ENCODE data around the gene PRKCB.

Gene PRKCB

GRCh38 chr16:23974223-23974622, 138.4 kb downstream of the PRKCB start:
- no peak for DNase-seq

DNA sequence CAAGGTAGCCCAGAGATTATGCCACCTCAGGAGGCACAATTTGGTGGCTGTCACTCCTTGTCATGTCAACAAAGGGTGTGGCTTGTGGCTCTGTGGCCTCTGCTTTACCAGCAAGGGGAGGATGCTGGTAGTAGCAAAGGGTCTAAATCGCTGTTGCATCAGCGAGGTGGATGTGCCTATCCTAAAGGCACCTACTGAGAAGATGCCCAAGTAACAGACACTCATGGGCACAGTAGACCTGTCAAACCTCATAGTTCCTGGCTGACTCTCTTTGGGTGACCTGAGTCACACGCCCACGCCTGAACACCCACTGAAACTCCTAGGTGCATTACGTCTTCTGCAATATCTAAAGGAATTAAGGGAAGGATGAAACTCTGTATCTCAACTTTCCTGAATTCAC, 139.5 kb downstream of the PRKCB start:
- DNase-seq, result no peak

- DNase-seq, result no peak
Measured at GRCh38 chr16:23976091-23976490, 140.3 kb downstream of the PRKCB start.

GRCh38 chr16:23976524-23976923, 140.7 kb downstream of the PRKCB start:
- no peak for DNase-seq

- DNase-seq, result no peak
Measured at GRCh38 chr16:23979441-23979840, 143.7 kb downstream of the PRKCB start.

- no peak for DNase-seq
Measured at GRCh38 chr16:23979982-23980381, 144.2 kb downstream of the PRKCB start.

- no peak for DNase-seq
Measured at GRCh38 chr16:23981429-23982399, 145.9 kb downstream of the PRKCB start.

DNA sequence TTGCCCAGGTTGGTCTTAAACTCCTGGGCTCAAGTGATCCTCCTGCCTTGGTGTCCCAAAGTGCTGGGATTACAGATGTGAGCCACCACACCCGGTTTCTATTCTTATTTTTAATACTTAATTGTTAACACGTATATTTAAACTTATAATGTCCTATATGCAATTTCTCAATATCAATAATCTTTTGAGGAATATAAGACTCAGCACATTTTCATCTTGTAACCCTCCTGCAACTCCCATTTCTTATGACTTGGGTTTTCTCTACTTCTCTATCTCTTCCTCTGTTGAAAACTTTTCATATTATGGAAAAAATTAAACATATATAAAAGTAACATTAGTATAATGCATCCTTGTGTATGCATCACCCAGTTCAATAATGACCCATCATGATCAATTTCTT, 150.7 kb downstream of the PRKCB start:
- DNase-seq, result no peak

GRCh38 chr16:23987443-23987842, 151.7 kb downstream of the PRKCB start:
- no peak for DNase-seq

- no peak for DNase-seq
Measured at GRCh38 chr16:23990507-23990906, 154.7 kb downstream of the PRKCB start.

DNA sequence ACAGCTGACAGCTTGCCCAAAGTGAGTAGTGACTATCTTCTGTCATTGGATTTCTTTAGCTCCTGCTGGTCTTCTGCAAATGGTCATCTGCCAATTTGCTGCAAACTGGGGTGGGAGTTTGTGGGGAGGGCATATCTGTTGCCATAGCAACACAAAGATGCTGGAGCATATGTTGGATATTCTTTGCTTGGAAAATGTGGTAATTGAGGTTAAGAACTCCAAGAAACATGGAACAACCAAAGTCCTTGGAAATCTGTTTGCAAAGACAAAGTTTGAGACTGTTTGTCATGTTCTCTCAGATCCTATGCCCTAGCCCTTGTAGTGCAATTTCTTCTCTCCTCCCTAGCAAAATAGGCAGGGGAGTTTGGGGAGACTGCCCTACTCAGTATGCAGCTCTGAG, 155.3 kb downstream of the PRKCB start:
- no peak for DNase-seq

GRCh38 chr16:23994615-23995014, 158.8 kb downstream of the PRKCB start:
- DNase-seq, result no peak

DNA sequence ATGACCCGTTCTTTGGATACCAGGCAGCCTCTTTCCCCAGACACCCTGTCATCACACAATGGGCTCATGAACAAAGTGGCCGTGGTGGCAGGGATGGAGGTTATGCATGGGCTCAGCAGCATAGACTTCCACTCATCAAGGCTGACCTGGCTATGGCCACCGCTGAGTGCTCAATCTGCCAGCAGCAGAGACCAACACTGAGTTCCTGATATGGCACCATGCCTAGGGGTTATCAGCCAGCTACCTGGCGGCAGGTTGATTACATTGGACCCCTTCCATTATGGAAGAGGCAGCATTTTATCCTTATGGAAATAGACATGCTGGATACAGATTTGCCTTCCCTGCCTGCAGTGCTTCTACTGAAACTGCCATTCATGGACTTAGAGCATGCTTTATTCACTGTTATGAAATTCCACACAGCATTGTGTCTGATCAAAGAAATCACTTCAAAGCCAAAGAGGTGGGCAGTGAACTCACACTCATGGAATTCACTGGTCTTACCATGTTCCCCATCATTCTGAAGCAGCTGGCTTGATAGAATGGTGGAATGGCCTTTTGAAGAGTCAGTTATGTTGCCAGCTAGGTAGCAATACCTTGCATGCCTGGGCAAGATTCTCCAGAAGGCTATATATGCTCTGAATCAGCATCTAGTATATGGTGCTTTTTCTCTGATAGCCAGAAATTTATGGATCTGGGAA, 160.6 kb downstream of the PRKCB start:
- no peak for DNase-seq

GRCh38 chr16:23998771-23999170, 163.0 kb downstream of the PRKCB start:
- DNase-seq, result no peak

- DNase-seq, result no peak
Measured at GRCh38 chr16:23999663-24000062, 163.9 kb downstream of the PRKCB start.

DNA sequence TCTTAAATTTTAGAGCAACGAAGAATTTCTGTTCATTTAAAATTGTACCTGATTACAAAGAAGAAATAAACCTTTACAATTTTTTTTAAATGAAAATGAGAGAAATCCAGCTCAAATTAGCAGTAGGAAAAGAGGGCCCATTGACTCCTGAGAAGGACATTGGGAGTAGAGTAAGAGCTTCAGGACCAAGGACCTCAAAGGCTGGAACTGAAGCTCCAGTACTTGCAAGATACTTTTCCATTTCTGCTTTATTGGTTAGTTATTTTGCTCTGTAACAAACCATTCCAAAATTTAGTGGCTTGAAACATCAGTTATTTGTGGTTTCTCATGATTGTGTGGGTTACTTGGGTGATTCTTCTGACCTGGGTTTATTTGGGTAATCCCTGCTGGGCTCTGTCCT, 165.9 kb downstream of the PRKCB start:
- no peak for DNase-seq

DNA sequence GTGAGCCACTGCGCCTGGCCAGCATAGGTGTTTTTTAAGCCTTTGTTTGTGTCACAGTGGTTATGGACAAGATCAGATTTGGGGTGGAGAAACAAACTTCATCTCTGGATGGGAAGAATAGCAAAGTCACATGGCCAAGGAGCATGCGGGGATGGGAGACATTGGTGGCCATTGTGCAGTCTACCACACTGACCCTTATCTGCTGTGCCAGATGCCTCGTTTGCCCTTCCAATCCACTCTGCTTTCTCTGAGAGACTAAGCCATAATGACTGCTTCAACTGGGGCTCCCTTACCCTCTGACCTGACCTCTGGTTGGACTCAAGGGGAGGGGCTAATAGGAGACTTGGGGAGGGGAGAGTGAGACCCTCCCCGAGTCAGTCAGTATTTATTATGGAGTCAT, 166.8 kb downstream of the PRKCB start:
- no peak for DNase-seq

DNA sequence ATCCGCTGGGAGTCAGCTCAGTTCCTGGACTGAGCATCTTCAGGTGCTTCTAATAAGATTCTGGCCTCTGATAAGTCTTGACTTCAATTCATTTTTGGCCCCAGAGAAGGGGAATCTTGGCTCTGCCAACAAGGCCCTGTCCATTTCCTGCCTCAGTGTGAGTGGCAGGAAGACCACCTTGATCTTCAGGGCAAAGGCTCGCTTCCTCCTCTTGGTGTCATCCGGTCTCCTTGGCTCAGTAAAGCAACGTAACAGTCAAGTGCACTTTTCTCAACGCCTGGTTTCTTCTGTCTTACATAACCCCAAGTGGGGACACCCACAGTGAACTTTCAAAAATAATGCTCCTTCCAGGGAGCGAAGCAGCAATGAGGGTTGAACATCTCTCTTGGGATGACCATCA, 169.8 kb downstream of the PRKCB start:
- no peak for DNase-seq

DNA sequence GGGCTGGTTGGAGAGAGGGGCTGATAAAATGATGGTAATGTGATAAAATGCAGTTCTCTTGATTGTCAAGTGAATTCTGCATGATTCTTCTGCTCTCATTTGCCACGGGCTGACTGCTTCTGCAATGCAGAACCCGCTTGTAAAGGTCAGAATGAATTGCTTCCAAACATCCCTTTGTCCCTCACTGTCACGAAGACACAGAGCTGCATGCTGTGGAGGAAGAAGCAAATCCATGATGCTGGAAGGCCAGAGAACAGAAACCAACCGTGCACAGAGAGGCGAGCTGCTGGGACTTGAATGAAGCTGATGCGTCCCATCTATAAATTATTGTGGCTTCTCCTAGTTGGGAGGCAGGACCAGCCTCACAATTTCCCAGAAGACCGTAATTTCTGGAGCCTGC, 171.6 kb downstream of the PRKCB start:
- DNase-seq, result no peak

GRCh38 chr16:24007934-24008333, 172.2 kb downstream of the PRKCB start:
- DNase-seq, result no peak

DNA sequence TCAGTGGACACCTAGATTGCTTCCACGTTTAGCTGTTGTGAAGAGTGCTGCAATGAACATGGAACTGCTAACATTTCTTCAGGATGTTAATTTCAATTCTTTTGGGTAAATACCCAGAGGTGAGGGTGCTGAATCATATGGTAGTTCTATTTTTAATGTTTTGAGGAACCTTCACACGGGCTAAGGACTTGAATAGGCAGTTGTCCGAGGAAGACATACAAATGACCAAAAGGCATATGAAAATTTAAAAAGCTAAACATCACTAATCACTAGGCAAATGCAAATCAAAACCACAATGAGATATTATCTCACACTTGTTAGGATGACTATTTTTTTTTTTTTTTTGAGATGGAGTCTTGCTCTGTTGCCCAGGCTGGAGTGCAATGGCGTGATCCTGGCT, 173.3 kb downstream of the PRKCB start:
- DNase-seq, result no peak

GRCh38 chr16:24009955-24010354, 174.2 kb downstream of the PRKCB start:
- no peak for DNase-seq

DNA sequence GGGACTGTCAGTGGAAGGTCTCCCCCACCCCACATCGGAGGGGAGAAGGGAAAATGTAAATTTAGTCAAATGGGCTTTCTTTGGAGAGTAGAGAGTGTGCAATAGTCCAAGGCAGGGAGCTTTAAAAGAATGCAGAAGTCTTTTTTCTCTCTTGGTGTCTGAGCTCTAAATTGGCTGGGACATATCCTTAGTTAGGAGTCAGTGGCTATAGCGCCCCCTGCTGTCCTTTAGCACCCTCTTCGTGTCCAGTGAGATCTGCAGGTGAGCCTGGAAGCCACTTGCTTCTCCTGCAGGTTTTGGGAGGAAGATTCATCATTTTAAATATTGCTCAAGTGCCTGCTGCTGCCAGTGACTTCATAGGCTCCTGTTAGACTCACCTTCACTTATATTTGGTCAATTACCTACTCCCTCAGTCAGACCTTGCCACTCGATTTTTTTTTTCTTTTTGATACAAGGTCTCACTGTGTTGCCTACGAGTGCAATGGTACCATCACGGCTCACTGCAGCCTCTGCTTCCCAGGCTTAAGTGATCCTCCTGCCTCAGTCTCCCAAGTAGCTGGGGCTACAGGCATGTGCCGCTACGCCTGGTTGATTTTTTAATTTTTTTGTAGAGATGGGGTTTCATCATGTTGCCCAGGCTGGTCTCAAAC, 174.8 kb downstream of the PRKCB start:
- no peak for DNase-seq

DNA sequence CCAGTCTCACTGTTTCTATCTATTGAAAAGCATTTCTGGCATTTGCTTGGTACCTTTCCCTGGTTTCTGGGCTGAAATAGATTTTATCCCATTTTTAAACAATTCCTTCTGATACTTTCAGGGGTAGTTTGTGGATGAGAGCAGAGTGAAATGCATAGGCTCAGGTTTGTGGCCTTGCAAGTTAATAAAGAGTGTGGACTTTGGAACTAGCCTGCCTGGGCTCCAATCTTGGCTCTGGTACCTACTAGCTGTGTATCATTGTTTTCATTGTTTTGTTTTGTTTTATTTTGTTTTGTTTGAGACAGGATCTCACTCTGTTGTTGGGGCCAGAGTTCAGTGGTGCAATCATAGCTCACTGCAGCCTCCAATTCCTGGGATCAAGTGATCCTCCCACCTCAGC, 175.5 kb downstream of the PRKCB start:
- no peak for DNase-seq

Measured in left hindlimb (tissue), 1 donor.